DND-41 (cell line): ENCODE measurements around the gene DTNBP1.

Source experiments
- CTCF ChIP-seq: IDR thresholded peaks from 2 replicates; pipeline ENCODE4 v1.5.1; 2012; ENCODE audit warnings: borderline replicate concordance, low read length, moderate library complexity, mild to moderate bottlenecking; ENCODE audit not compliant: poor library complexity, severe bottlenecking; ENCODE audit errors: extremely low read depth
- EZH2 ChIP-seq: IDR thresholded peaks from 3 replicates; pipeline ENCODE4 v1.6.1; 2012; ENCODE audit warnings: borderline replicate concordance, low read depth, mild to moderate bottlenecking, moderate library complexity, low read length, inconsistent platforms; ENCODE audit not compliant: severe bottlenecking

- TF ChIP-seq EZH2 (no peak), CTCF (no peak)
Measured at GRCh38 chr6:15631432-15631831, 31.4 kb downstream of the DTNBP1 start.
